Peyer's patch (tissue), 4 donors: ENCODE data around the gene PPP2R5C.

Experiments
- POLR2A ChIP-seq, 2 donors: fragments of 450-650 bp; IDR thresholded peaks; one replicate each; pipeline ENCODE4 v1.5.1; 2017; ENCODE audit warnings: antibody characterized with exemption in 2 of 2, mild to moderate bottlenecking in 2 of 2, moderate library complexity in 2 of 2
- TF ChIP-seq, protein P1 (sequence below), 6 experiments: fragments of 450-650 bp in 4 of 6; fragments of 200-600 bp in 2 of 6; sonication (generic) in 1 of 6; IDR thresholded peaks; one replicate each; pipeline ENCODE4 v1.5.1; 2017 to 2019; ENCODE audit warnings: antibody characterized with exemption in 6 of 6, mild to moderate bottlenecking in 3 of 6, moderate library complexity in 1 of 6

DNA sequence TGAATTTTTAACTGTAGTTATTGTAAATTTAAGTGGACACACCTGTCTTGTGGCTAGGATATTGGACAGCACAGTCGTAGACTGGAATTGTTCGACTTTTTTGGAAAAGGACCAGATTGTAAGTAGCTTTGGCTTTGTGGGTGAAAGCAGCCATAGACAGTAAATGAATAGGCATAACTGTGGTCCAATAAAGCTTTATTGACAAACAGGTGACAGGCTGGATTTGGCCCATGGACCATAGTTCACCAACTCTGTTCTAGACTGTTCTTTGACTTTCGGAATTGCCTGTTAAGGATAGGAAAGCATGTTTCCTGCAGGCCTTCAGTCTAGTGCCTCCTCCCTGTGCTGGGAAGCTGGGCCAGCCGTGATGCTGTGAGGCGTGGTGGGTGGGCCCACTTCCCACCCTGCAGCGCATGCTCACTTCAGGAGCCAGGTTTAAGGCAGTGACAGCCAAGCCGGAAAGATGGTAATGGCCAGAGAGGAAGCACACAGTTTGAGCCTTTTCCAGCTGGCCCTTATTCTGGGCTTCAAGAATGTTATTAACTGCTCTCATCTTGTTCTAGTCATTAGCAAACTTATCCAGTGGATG is 51.8 kb downstream of the PPP2R5C start:
- TF ChIP-seq, protein P1, sequence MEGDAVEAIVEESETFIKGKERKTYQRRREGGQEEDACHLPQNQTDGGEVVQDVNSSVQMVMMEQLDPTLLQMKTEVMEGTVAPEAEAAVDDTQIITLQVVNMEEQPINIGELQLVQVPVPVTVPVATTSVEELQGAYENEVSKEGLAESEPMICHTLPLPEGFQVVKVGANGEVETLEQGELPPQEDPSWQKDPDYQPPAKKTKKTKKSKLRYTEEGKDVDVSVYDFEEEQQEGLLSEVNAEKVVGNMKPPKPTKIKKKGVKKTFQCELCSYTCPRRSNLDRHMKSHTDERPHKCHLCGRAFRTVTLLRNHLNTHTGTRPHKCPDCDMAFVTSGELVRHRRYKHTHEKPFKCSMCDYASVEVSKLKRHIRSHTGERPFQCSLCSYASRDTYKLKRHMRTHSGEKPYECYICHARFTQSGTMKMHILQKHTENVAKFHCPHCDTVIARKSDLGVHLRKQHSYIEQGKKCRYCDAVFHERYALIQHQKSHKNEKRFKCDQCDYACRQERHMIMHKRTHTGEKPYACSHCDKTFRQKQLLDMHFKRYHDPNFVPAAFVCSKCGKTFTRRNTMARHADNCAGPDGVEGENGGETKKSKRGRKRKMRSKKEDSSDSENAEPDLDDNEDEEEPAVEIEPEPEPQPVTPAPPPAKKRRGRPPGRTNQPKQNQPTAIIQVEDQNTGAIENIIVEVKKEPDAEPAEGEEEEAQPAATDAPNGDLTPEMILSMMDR (IDR thresholded peaks at IDR 0.05), result no peak
- TF ChIP-seq POLR2A (IDR thresholded peaks at IDR 0.05), result no peak
